Measurements from ENCODE around the gene DEPP1.

GRCh38 chr10:44959247-44960087 lies 19.1 kb downstream of the DEPP1 start, which contains the start of gene RASSF4:
- TF ChIP-seq, protein P1, sequence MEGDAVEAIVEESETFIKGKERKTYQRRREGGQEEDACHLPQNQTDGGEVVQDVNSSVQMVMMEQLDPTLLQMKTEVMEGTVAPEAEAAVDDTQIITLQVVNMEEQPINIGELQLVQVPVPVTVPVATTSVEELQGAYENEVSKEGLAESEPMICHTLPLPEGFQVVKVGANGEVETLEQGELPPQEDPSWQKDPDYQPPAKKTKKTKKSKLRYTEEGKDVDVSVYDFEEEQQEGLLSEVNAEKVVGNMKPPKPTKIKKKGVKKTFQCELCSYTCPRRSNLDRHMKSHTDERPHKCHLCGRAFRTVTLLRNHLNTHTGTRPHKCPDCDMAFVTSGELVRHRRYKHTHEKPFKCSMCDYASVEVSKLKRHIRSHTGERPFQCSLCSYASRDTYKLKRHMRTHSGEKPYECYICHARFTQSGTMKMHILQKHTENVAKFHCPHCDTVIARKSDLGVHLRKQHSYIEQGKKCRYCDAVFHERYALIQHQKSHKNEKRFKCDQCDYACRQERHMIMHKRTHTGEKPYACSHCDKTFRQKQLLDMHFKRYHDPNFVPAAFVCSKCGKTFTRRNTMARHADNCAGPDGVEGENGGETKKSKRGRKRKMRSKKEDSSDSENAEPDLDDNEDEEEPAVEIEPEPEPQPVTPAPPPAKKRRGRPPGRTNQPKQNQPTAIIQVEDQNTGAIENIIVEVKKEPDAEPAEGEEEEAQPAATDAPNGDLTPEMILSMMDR (conservative IDR thresholded peaks at IDR 0.05; ENCODE audit: low read length): no peak
- no peak for TF ChIP-seq EZH2phosphoT487 (IDR thresholded peaks at IDR 0.05; ENCODE audit: borderline replicate concordance)
